Sigmoid colon (tissue), 4 donors: ENCODE data around the gene TNFAIP8L3.

Experiments used
- CTCF ChIP-seq, 4 experiments: fragments of 450-650 bp in 3 of 4; fragments of 200-600 bp in 1 of 4; IDR thresholded peaks; one replicate each; pipeline ENCODE4 v1.5.1; 2016 to 2019; ENCODE audit warnings: antibody characterized with exemption in 4 of 4, mild to moderate bottlenecking in 3 of 4, moderate library complexity in 2 of 4
- POLR2A ChIP-seq, 2 donors: fragments of 450-650 bp; IDR thresholded peaks; one replicate each; pipeline ENCODE4 v1.6.1; 2016; ENCODE audit warnings: antibody characterized with exemption in 2 of 2, mild to moderate bottlenecking in 2 of 2, moderate library complexity in 2 of 2
- POLR2AphosphoS5 ChIP-seq, 4 donors: sonication (generic); formaldehyde crosslinking; IDR thresholded peaks; one replicate each; pipeline ENCODE4 v1.6.1; 2017; ENCODE audit warnings: antibody characterized with exemption in 4 of 4

GRCh38 chr15:51087513-51087912 lies 7.2 kb downstream of the TNFAIP8L3 start:
- TF ChIP-seq CTCF (IDR thresholded peaks at IDR 0.05), result no peak
- TF ChIP-seq POLR2A (IDR thresholded peaks at IDR 0.05), result no peak
- TF ChIP-seq POLR2AphosphoS5 (IDR thresholded peaks at IDR 0.05), result no peak
